Testis (tissue), 2 donors: ENCODE measurements around the gene ANXA8.

Experiments used
- CTCF ChIP-seq, 3 experiments: fragments of 450-650 bp in 2 of 3; fragments of 200-600 bp in 1 of 3; sonication (generic) in 1 of 3; IDR thresholded peaks; one replicate each; pipeline ENCODE4 v1.5.1; 2016 to 2019; ENCODE audit warnings: antibody characterized with exemption in 3 of 3, mild to moderate bottlenecking in 2 of 3, moderate library complexity in 1 of 3
- POLR2A ChIP-seq: fragments of 450-650 bp; IDR thresholded peaks from one replicate; pipeline ENCODE4 v1.6.1; 2017; ENCODE audit warnings: antibody characterized with exemption, mild to moderate bottlenecking, moderate library complexity

- TF ChIP-seq POLR2A = no peak
- TF ChIP-seq CTCF (IDR thresholded peaks at IDR 0.05) = no peak
Observed at GRCh38 chr10:47449102-47449978, 34.6 kb downstream of the ANXA8 start.
